GM19324 (cell line): ENCODE measurements around the gene CYP1B1.
"Not testable (repeated sequence)": the region's sequence is repeated elsewhere in the genome, so short reads cannot be mapped to it uniquely, and the experiment has no call there.

Experiments
- ATAC-seq: cut with Tn5 transposase; IDR thresholded peaks from one replicate; pipeline ENCODE4 v1.9.1; 2021; ENCODE audit warnings: mild to moderate bottlenecking, moderate library complexity; ENCODE audit not compliant: unreplicated experiment, low FRiP score

The CYP1B1 gene

GRCh38 chr2:38075507-38076151, at the start of gene CYP1B1:
Gene CYP1B1 (minus strand): TSS chr2:38076151. CDS start chr2:38075388, 763 bp downstream.
- no peak for ATAC-seq

GRCh38 chr2:38125007-38125406, 49.1 kb upstream of the CYP1B1 start:
- no peak for ATAC-seq

DNA sequence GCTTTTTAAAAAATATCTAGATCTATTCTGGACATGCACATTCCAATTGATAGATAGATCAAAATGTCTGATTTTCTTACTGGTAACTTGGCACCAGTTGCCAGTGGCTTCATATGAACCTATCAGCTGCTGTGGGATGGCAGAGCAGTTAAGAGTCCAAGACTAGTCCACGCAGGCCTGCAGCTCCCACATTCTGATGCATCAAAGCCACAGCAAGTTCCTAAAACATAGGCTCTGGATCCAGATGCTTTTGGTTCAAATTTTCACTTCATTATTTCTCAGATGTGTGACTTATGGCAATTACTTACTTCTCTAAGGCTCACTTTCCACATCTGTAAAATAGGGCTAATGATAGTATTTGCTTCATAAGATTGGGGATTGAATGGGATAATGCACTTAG, 48.0 kb upstream of the CYP1B1 start:
- no peak for ATAC-seq

DNA sequence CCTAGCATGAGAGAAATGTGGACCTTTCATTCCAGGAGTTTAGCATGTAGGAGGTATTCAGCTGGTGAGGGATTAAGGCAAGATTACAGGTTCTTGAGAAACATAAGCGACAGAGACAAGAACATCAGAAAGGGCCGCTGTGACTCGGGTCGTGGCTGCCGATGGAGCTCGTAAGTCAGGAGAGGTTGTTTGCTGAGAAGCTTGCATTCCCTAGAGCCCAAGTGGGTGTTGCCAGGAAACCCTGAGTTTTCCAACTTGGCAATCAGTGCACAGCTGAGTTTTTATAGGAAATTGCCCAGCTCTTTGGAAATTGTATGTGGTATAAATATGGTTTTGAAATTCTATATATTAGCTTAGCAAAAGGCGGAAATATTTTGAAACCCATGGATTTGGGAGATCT, 46.4 kb upstream of the CYP1B1 start:
- ATAC-seq: no peak

- no peak for ATAC-seq
Observed at GRCh38 chr2:38121481-38121880, 45.5 kb upstream of the CYP1B1 start.

- no peak for ATAC-seq
Observed at GRCh38 chr2:38120829-38121228, 44.9 kb upstream of the CYP1B1 start.

GRCh38 chr2:38120264-38120592, 44.3 kb upstream of the CYP1B1 start:
- no peak for ATAC-seq

- ATAC-seq: no peak
Observed at GRCh38 chr2:38116762-38117161, 40.8 kb upstream of the CYP1B1 start.

DNA sequence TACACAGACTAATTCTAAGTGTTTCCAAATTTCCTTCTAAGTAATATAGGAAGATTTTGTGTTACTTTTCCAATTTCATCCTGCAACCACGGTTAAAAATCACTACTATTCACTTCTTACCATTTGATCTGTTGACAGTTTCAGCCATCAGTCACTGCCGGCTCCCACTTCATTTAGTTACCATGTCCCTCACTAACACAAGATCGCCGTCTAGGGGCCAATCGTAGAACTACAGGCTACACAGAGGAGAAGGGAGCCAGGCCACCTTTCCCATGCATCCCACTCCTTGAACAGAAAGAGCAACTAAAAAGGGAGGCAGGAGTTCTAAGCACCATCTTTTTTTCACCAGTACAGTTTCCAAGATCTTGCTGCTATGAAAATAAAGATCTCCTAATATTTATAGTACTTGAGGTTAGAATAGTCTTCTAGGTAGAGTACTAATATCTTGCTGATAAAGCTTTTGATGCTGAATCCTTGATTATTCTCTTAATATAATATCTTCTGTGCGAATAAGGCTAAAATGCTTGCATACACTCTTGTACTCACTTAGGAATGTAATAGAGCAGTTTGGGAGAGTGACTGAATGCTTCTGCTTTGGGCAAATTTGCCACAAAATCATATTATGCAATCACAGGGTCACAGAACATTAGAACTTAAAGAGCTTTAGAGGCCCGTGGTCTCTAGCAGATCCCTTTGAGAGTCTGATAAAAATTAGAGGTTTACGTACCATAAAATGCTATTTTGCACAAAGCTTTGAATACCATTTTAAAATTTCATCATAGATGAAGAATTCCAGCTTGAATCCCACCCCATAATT, 39.5 kb upstream of the CYP1B1 start:
- ATAC-seq: peak; percentile 67

GRCh38 chr2:38113981-38114708, 38.2 kb upstream of the CYP1B1 start:
- no peak for ATAC-seq

- ATAC-seq: no peak
Observed at GRCh38 chr2:38113051-38113450, 37.1 kb upstream of the CYP1B1 start.

DNA sequence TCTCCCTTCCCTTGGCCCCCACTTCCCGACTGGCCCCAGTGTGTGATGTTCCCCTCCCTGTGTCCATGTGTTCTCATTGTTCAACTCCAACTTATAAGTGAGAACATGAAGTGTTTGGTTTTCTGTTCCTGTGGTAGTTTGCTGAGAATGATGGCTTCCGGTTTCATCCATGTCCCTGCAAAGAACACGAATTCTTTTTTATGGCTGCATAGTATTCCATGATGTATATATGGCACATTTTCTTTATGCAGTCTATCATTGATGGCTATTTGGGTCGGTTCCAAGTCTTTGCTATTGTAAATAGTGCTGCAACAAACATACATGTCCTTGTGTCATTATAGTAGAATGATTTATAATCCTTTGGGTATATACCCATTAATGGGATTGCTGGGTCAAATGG, 35.4 kb upstream of the CYP1B1 start:
- ATAC-seq: not testable (repeated sequence)

- no peak for ATAC-seq
Observed at GRCh38 chr2:38109732-38110181, 33.8 kb upstream of the CYP1B1 start.

DNA sequence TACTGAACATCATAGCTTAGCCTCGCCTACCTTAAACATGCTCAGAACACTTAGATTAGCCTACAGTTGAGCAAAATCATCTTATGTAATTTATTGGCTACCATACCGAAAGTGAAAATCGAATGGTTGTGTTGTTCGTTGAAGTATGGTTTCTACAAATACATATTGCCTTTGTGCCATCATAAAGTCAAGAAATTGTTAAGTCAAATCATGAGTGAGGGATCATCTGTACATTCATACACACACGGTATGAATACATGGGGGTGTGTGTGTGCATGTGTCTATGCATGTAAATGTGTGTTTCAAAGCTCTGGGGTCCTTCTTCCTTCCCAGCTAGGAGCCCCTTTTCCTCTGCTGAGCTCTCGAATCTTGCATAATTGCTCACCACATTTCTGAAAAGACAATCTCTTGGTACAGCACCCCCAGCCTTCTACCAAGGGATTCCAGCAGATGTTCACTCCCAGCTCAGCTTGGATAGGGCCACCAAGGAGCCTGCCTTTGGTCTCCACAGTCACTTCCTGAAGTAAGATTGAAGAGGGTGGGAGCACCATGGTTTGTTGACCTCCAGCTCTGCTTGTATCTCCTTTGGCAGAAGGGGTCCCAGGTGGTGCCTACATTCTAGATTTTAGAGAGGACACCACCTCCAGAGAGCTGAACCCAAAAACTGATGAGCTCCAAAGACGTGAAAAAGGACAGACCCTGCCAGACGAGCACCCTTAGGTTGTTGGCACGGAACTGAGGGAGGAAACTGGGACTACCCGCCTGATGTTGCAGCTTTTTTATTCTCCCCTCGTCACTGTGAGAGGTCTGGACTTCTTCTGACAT, 33.2 kb upstream of the CYP1B1 start:
- no peak for ATAC-seq

GRCh38 chr2:38107738-38108410, 31.9 kb upstream of the CYP1B1 start:
- no peak for ATAC-seq

- no peak for ATAC-seq
Observed at GRCh38 chr2:38106405-38107094, 30.6 kb upstream of the CYP1B1 start.

DNA sequence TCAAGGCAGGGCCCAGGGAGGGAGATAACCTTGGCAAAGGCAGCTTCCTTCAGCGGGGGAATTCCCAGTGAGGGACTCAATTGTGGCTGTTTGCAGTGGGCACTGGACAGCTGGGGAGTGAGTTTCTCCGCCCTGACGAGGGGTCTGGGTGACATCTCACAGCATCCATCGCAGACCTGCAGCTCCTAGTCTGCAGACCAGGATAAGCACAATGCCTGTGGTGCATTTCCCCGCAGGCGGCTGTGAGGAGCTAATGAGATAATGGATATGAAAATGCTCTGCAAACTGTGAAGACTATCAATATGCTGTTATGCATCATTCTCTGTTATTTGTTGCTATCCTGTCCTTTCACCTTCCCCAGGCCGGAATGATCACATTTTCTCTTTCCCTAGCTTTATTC, 30.0 kb upstream of the CYP1B1 start:
- ATAC-seq: no peak

- ATAC-seq: no peak
Observed at GRCh38 chr2:38104598-38104997, 28.6 kb upstream of the CYP1B1 start.

GRCh38 chr2:38100328-38100727, 24.4 kb upstream of the CYP1B1 start:
- no peak for ATAC-seq
